ENCODE results near the gene COL18A1.
"Not testable (repeated sequence)": the region's sequence is repeated elsewhere in the genome, so short reads cannot be mapped to it uniquely, and the experiment has no call there.

The COL18A1 gene

GRCh38 chr21:45494851-45495680 lies 90.1 kb downstream of the COL18A1 start:
- no peak overlapping the region for H3K4me3 ChIP-seq
- no peak overlapping the region for H3K27ac ChIP-seq

DNA sequence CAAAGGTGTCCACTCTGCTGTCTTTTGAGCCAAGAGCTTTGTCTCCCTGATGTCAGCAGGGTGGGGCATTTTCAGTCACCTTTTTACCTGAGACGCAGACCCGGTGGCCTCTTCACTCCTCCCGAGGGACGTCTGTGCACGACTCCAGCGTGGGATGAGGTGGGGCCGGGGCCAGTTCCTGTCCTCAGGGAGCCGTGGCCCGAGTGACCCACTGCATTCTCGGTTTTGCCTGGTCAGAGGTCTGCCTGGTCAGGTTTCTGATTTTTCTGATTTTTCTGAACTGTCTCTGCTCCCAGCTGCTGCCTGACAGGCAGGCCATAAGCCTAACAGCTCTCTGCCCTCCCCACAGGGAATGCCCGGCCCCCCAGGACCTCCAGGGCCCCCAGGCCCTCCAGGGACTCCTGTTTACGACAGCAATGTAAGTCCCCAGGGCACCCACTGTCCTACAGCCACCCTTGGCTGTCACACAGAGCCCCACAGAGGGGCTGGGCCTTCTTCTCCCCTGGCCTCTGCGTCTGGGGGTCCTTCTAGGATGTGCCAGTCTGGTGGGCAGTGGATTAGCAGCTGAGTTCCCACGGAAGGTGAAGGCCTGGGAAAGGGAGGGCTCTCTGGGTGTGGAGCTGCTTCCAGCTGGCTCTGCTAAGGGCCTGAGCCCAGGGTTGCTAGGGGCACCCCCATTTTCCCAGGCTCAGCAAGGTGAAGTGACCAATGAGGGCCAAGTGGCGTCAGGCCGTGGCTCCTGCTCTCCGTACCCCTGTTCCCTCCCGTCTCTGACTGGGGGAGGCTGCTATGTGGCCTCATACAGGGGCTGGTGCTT lies 91.4 kb downstream of the COL18A1 start:
- Histone ChIP-seq H3K27ac (no peak overlapping the region), H3K4me3 (no peak overlapping the region)

DNA sequence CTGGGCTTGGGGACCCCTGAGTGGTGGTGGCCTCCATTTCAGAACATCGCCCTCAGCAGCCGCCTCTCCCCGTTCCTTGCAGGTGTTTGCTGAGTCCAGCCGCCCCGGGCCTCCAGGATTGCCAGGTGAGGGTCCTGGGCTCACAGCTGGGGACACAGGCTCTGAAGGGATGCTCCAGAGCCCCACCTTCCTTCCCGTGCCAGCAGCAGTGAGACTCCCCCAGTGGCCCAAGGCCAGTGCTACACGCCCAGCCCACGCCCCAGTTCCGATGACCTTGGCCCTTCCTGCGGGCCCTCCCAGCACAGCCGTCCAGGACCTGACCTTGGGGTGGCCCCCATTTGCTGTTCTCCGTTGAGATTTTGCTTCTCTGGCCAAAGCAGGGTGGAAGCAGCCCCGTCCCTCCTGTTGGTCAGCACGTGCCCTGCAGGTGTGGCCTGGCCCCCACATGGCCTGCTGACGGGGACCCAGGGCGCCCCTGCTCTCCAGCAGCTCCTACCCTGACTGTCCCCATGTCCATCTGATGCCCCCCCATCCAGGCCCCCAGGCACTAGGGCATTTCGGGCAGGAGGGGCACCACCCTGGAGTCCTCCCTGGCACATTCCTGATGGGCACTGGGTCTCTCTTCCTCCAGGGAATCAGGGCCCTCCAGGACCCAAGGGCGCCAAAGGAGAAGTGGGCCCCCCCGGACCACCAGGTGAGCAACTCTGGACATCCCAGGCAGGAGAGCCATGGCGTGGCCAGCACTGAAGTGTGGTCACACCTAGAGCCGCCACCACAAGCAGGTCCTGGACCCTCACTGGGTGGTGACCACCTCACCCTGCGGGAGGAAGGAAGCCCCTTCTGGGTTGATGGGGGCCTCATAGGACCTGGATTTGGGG lies 92.2 kb downstream of the COL18A1 start:
- Histone ChIP-seq H3K4me3 (no peak overlapping the region), H3K27ac (no peak overlapping the region)

DNA sequence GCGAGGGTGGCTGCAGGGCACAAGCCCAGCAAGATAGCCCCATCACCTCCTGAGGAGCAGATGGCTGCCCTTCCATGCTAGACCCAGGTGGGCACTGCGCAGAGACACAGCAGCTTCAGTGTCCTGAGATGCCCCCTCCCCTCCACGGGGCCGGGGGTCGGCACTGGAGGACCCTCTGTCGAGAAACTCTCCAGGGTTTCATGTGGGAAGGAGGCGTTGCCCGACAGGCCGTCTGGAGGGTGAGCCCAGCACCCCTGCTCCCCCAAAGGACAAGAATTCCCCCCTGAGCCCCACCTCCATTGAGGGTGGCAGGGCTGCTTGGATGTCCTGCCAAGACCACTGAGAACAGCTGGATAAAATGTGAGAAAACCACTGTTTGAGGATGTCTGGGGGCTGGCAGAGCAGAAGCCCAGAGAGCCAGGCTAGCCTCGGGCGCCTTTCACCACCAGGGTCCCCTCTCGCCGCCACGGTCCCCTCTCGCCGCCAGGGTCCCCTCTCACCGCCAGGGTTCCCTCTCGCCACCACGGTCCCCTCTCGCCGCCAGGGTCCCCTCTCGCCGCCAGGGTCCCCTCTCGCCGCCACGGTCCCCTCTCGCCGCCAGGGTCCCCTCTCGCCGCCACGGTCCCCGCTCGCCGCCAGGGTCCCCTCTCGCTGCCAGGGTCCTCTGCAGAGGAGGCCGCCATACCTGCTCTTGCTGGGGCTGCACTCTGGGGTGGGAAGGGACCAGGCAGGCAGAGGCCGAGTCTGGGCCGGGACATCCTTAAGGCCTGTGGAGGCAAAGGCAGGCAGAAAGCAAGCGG lies 93.1 kb downstream of the COL18A1 start:
- Histone ChIP-seq H3K4me3 (no peak overlapping the region), H3K27ac (no peak overlapping the region)

DNA sequence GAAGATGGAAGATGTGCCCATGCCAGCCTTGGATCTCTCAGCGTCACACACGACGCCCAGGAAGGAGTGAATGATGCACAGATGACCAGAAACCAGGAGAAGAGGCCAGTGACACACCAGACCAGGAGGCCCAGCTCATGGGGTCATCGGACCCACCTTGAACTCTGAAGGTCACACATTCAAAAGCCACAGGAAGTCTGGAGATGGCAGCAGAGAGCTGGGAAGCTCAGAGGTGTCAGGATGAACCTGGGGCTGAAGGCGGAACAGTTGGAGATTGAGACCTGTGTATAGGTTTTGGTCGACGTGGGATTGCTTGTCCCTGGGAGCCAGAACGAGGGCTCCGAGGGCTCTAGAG lies 93.7 kb downstream of the COL18A1 start:
- H3K27ac ChIP-seq: no peak overlapping the region

GRCh38 chr21:45499201-45499750 lies 94.3 kb downstream of the COL18A1 start:
- no peak overlapping the region for H3K27ac ChIP-seq

More for the DNA sequence above, 93.7 kb downstream of the COL18A1 start:
- no peak overlapping the region for H3K4me3 ChIP-seq

GRCh38 chr21:45499970-45500577 lies 95.1 kb downstream of the COL18A1 start:
- Histone ChIP-seq H3K4me3 (no peak overlapping the region), H3K27ac (no peak overlapping the region)

More at GRCh38 chr21:45499201-45499750, 94.3 kb downstream of the COL18A1 start:
- no peak overlapping the region for H3K4me3 ChIP-seq

DNA sequence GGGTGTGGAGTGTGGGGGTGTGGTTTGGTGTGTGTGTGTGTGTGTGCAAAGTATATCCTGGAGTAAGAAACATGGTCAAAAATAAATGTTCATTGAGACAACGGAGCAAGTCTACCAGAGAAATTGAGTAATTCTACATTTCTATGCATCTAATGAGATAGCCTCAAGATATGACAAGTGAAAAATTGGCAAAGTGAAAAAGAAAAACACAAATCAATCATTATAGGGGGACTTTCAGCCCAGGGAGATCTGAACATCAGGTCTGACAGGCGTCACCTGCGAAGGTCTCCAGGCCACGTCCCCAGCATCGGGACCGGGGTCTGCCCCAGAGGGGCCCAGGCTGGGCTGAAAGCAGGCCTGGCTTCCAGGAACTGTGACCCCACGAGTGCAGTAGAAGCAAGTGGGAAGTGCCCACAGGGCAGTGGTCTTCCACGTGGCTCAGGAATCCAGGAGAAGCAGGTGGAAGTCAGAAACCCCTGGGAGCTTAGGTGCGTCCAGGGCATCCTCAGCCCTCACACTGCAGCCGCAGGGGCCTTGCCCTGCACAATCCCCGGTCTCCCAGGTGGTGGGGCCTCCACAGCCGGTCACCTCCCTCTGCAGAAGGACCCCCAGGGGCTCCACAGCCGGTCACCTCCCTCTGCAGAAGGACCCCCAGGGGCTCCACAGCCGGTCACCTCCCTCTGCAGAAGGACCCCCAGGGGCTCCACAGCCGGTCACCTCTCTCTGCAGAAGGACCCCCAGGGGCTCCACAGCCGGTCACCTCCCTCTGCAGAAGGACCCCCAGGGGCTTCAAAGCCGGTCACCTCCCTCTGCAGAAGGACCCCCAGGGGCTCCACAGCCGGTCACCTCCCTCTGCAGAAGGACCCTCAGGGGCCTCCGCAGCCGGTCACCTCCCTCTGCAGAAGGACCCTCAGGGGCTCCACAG lies 96.4 kb downstream of the COL18A1 start:
- H3K27ac ChIP-seq, H3K4me3 ChIP-seq: not testable (repeated sequence)

DNA sequence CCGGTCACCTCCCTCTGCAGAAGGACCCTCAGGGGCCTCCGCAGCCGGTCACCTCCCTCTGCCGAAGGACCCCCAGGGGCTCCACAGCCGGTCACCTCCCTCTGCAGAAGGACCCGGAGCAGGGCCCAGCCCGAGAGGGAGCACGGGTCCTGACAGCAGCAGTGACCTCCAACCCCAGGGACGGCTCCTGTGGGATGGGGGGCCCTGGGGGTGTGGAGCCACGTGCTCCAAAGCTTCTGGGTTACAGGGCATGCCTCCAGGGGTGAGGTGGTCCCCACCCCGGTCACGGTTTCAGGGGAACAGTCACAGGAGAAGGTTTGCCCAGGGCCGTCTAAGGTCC lies 97.0 kb downstream of the COL18A1 start:
- no peak overlapping the region for H3K27ac ChIP-seq

GRCh38 chr21:45502600-45502999 lies 97.6 kb downstream of the COL18A1 start:
- no peak overlapping the region for H3K27ac ChIP-seq
- no peak overlapping the region for H3K4me3 ChIP-seq

More for the DNA sequence above, 97.0 kb downstream of the COL18A1 start:
- H3K4me3 ChIP-seq: no peak overlapping the region

GRCh38 chr21:45503226-45503625 lies 98.3 kb downstream of the COL18A1 start:
- H3K27ac ChIP-seq, H3K4me3 ChIP-seq: not testable (repeated sequence)

DNA sequence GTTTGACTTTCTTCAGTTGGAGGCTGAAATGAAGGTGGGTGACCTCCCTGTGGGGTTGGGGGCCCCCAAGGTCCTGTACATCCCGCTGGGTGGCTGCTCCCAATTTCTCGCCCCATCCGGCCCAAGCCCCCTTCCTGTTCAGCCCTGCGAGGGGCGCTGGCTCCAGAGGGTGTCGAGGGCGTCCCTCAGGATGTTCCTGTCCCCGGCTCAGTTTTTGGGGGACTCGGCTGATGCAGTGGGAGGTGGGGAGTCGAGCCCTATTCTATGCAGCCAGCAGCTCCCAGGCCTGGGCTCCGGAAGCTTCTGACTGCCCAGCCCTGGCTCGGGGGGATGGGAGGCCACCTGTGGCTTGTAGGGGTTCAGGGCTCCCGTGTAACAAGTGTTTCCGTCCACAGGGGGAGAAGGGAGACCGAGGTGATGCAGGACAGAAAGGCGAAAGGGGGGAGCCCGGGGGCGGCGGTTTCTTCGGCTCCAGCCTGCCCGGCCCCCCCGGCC lies 99.1 kb downstream of the COL18A1 start:
- no peak overlapping the region for H3K27ac ChIP-seq
- H3K4me3 ChIP-seq: no peak overlapping the region

- Histone ChIP-seq H3K4me3 (no peak overlapping the region), H3K27ac (no peak overlapping the region)
Observed at GRCh38 chr21:45504516-45505415, 99.8 kb downstream of the COL18A1 start.

GRCh38 chr21:45505416-45506021 lies 100.6 kb downstream of the COL18A1 start:
- no peak overlapping the region for H3K4me3 ChIP-seq

DNA sequence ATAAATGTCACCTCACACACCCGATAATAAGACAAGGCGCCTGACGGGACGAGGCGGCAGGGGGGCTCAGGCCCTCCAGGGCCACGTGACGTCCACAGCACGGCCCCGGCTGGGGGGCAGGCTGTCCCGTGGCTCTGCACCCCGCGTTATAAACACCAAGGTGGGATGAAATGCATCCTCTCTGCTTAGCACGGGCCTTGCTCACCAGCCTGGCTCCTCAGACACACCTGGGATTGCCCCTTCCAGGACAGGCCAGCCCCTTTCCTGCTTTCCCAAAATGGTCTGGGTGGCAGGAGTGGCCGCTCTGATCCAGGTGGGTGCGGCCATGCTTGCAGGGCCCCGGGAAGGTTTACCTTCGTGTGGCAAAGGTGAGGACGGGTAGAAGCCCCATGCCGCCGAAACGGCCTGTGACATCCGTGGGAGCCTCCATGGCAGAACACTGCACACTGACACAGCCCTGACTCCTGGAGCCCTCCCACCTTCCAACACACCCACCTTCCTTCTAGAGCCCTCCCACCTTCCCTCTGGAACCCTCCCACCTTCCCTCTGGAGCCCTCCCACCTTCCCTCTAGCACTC lies 101.4 kb downstream of the COL18A1 start:
- no peak overlapping the region for H3K4me3 ChIP-seq
- H3K27ac ChIP-seq: no peak overlapping the region

More at GRCh38 chr21:45505416-45506021, 100.6 kb downstream of the COL18A1 start:
- no peak overlapping the region for H3K27ac ChIP-seq

Data from skin epidermis (tissue), 12 donors.